ENCODE results near the gene ARHGEF6.

Gene ARHGEF6

GRCh38 chrX:136747003-136747986 is 33.4 kb downstream of the ARHGEF6 start:
- no peak for DNase-seq (ENCODE audit: low read depth in 3 of 3, low spot score in 1 of 3)

- DNase-seq (ENCODE audit: low read depth in 3 of 3, low spot score in 1 of 3) = no peak
These were observed 35.2 kb downstream of the ARHGEF6 start for GRCh38 chrX:136745215-136746173.

GRCh38 chrX:136742721-136743379 is 37.9 kb downstream of the ARHGEF6 start:
- DNase-seq (ENCODE audit: low read depth in 3 of 3, low spot score in 1 of 3) = no peak

GRCh38 chrX:136738049-136738729 is 42.5 kb downstream of the ARHGEF6 start:
- DNase-seq (ENCODE audit: low read depth in 3 of 3, low spot score in 1 of 3) = no peak

- DNase-seq (ENCODE audit: low read depth in 3 of 3, low spot score in 1 of 3) = no peak
These were observed 44.0 kb downstream of the ARHGEF6 start for GRCh38 chrX:136736690-136737089.

DNA sequence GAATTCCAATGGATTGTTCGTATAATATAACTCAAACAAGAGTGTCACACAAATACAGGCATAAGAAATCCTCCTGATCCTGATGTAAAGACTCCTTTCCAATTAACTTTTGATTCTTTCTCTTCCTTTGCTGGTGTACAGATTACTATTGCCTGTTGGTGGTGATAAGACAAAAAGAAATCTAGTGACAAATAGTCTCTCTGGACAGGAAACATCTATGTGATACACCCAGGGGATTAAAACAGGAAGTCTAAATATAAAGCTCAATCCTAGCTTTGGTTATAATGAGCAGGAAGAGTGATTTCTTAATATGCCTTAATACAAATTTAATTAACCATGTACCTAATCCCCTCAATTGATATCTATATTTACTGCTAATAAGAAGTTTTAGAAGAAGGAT is 45.1 kb downstream of the ARHGEF6 start:
- DNase-seq (ENCODE audit: low read depth in 3 of 3, low spot score in 1 of 3) = no peak

GRCh38 chrX:136733613-136734012 is 47.1 kb downstream of the ARHGEF6 start:
- DNase-seq (ENCODE audit: low read depth in 3 of 3, low spot score in 1 of 3) = no peak

DNA sequence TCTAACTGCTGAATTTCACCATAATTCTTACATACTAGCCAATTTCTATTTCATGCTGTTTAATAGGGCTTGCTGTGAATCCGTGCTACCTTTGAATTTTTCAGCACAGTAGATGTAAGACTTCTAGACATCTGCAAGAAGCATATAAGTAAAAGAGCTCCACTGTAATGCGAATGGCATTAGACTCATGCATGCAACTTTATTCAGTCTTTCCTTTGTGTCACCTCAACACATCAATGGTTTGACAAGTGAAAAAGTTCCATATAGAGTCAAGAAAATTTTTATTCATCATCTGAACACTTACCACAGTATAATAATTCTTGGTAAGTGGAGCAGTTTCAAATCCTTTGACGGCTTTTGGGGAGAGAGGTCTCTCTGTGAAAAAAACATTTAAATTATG is 48.9 kb downstream of the ARHGEF6 start:
- DNase-seq (ENCODE audit: low read depth in 3 of 3, low spot score in 1 of 3) = no peak

DNA sequence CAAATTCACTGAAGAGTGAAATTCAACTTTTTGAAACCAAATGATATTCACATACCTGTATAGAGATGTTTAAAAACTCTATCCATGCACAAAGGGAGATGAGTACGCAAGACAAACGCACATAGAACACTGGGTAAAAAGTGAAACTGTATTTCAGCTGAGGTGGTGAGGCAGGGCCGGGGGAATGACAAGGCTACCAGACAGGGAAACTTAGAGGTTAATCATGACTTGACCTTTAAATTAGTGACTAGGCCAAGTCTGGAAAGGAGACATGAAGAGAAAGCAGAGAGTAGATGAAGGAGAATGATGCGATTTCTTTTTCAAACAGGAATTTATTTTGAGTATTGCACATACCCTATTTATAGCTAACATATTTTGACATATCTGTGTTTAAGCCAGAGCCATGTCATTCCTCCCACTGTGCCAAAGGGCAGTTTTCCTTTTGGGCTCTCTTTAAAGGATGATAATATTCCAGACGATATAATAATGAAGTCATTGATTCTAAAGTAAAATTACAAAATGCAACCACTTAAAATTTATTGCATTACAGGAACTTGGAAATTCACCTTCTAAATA is 49.4 kb downstream of the ARHGEF6 start:
- no peak for DNase-seq (ENCODE audit: low read depth in 3 of 3, low spot score in 1 of 3)

GRCh38 chrX:136728393-136728792 is 52.3 kb downstream of the ARHGEF6 start:
- no peak for DNase-seq (ENCODE audit: low read depth in 3 of 3, low spot score in 1 of 3)

DNA sequence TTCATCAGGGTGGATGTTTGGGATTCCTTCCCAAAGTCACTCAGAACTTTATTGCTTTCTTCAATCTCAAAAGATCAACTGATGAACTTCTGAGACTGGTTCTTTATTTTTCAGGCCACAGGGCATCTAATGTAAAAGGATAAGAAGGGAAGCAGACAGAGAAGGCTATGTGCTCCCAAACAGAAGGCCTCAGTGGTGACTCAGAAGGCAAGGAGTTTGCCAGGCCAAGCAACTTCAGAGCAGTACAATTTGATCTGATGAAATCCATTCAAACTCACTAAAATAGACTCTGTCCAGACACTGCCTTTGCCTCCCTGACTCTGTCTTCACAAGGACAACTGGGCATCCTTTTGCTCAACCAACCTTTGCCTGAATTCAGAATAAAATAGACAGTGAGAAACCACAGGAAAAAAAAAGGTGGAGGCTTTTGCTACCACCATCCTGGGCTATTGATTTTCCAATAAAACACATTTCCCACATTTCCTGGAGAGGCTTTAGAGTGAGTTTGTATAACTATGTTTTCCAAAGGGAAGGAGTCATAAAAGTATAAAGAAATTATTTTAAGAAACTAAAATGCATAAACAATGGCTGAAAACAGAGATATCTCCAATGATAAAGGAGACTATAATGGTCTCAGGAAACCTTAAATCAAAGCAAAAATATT is 55.2 kb downstream of the ARHGEF6 start:
- no peak for DNase-seq (ENCODE audit: low read depth in 3 of 3, low spot score in 1 of 3)

DNA sequence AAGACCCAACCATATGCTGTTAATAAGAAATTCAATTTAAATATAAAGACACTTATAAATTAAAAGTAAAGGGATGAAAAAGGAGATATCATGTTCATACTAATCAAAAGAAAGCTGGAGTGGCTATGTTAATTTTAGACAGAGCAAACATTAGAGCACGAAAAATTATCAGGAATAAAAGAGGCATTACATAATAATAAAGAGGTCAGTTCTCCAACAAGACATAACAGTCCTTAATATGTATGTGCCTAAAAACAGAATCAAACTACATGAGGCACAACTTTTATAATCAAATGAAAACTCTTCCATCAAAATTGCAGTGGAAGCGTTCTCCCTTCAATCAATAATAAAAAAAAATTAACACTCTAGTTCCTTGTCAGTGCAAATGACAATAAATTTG is 62.6 kb downstream of the ARHGEF6 start:
- DNase-seq (ENCODE audit: low read depth in 3 of 3, low spot score in 1 of 3) = no peak

DNA sequence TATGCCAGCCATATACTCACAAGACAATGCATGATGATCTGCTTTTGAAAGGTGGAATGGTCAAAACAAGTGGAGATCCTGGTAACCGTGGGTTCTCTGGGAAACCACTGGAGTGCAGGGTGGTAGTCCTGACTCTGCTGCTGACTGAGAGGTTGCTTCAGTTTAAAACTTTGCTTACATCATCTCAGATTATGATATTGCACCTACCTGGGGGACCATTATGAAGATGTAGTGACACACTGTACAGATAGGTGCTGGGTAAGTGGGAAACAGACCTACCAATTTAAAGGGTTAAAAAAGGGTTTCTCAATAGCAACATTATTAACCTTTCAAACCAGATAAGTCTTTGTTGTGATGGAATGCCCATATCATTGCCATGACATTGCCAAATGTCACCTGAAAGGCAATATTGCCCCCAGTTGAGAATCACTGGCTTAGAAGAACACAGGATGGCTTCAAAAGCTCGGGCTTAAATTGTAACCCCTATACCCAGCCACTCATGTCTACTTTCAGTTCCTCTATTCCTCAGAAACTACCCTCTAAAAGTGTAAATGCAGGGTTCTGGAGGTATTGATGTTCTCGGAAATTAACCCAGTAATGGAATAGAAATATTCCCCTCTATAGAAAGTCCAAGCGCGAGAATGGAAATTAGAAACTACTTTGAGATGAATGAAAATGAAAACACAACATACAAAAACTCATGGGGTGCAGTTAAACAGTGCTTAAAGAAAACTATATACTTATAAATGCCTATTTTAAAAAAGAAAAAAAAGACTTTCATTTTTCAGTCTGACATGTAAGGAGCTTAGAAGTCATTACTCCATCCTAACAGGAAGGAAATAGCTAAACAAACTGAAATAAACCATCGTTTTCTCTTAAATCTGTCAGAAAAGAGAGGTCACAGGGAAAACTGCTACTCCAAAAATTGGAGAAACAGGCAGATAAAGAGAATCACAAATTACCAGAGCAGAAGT is 65.8 kb downstream of the ARHGEF6 start:
- no peak for DNase-seq (ENCODE audit: low read depth in 3 of 3, low spot score in 1 of 3)

DNA sequence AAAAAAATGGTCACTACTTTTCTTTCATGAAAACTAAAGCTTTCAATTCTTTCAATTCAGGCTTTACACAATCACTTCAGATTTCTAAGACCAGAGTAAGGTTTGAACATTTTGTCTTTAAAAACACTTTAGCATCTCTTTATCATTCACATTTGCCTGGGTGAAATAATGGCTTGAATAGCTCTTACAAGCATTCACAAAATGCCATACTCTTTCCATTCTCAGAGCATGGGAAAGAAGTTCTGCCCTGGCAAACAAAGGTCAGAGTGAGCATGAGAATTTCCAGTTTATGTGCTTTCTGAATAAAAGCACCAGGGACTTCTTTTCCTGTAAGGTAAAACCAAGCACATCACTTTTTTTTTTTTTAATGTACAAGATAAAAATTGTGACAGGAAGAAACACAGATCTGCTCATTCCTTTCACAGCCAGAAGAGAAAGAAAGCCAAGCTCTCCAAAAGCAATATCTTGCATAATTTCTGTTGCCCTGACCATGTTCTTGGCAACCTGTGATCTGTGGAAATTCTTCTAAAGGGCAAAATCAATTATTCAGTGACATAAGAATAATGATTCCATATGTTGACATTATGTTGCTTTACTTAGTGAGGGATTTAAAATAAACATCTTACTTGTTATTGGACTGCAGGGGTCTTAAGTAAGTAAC is 68.0 kb downstream of the ARHGEF6 start:
- no peak for DNase-seq (ENCODE audit: low read depth in 3 of 3, low spot score in 1 of 3)

GRCh38 chrX:136711147-136711546 is 69.6 kb downstream of the ARHGEF6 start:
- no peak for DNase-seq (ENCODE audit: low read depth in 3 of 3, low spot score in 1 of 3)

- DNase-seq (ENCODE audit: low read depth in 3 of 3, low spot score in 1 of 3) = no peak
These were observed 70.3 kb downstream of the ARHGEF6 start for GRCh38 chrX:136710325-136710951.

GRCh38 chrX:136708348-136708747 is 72.4 kb downstream of the ARHGEF6 start:
- no peak for DNase-seq (ENCODE audit: low read depth in 3 of 3, low spot score in 1 of 3)

GRCh38 chrX:136697156-136697555 is 83.6 kb downstream of the ARHGEF6 start:
- DNase-seq (ENCODE audit: low read depth in 3 of 3, low spot score in 1 of 3) = no peak

Measured in stimulated activated CD4-positive, alpha-beta T cell treated with anti-CD3 and anti-CD28 coated beads, TNF-alpha, amount 100 ng/mL, for 1 hour (primary cell).